ENCODE results near the gene ADAT3.

Gene ADAT3

DNA sequence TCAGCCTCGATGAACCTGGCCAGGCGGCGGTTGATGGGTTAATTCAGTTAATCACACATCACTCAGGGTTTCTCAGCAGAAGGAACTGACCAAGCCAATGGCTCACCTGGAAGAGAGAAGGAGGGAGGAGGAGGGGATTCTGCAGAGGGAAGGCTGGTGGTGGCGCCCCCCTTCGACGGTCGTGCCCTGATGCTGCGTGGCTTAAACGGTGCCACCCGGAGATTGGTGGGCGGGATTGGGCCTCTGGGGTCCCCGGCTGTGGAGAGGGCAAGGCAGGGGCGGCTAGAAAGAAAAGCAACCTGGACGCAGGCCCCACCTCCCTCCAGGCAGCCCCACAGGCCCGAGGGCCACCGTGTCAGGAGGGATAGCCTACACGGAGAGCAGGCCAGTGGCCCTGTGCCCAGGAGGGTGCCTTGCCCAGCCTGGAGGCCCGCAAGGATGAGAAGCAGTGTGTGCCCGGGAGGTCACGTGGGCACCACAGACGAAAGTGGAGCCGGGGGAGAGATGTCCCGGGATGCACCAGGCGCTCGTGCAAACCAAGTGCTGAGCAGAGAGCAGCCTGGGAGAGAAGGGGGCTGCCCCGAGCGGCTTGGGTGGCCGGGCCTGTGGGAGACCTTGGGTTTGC is 51.8 kb downstream of the ADAT3 start:
- DNase-seq (ENCODE audit: low read depth in 2 of 2) = no peak

DNA sequence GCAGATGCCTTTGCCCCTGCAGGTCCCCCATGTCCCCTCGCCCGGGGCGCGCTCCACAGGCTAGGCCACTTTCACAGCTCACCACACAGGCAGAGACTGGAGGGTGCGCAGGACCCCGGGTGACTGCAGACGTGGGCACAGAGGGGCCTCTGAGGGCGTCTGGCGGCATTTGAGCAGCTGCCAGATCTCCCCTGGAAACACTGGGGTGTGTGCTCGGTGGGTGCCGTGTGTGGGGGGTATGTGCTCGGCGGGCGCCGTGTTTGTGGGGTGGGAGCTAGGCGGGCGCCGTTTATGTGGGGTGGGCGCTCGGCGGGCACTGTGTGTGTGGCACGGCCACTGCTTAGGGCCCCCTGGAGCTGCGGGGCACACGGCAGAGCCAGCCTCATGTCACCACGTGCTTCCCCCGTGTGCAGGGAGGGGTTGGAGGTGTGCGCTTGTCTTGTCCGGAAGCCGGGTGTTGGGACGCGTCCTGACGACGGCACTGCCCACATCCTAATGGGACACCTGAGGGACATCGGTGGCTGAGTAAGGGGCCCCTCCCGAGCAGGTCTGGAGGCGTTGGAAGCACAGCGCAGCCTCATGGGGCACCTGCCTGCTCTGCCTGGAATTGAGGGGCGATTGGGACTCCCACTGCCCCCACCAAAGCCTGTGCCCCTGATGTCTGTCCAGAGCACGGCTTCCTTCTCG is 52.5 kb downstream of the ADAT3 start:
- no peak for DNase-seq (ENCODE audit: low read depth in 2 of 2)

GRCh38 chr19:1959928-1960589 is 54.9 kb downstream of the ADAT3 start:
- DNase-seq (ENCODE audit: low read depth in 2 of 2) = no peak

GRCh38 chr19:1961000-1961883 is 56.0 kb downstream of the ADAT3 start:
- DNase-seq (ENCODE audit: low read depth in 2 of 2) = no peak

GRCh38 chr19:1962674-1963073 is 57.5 kb downstream of the ADAT3 start:
- no peak for DNase-seq (ENCODE audit: low read depth in 2 of 2)

All from stimulated activated CD4-positive, alpha-beta T cell treated with anti-CD3 and anti-CD28 coated beads, Interleukin-4, amount 100 ng/mL, for 48 hours (primary cell).